ENCODE results near the gene ISLR.

Gene ISLR

GRCh38 chr15:74207652-74208440, 34.3 kb downstream of the ISLR start:
- Histone ChIP-seq H3K27ac (ENCODE audit: low read depth in 2 of 2, low read length in 2 of 2) (no peak overlapping the region), H3K9me3 (ENCODE audit: control insufficient read depth in 2 of 2, low read length in 2 of 2) (no peaks in the 10 kb centered on the region), H3K4me1 (ENCODE audit: control insufficient read depth in 2 of 2, insufficient read depth in 2 of 2, low read length in 2 of 2) (no peaks in the 10 kb centered on the region), H3K9ac (ENCODE audit: low read depth in 1 of 2, low read length in 2 of 2) (no peak overlapping the region), H3K27me3 (ENCODE audit: control insufficient read depth in 2 of 2, insufficient read depth in 2 of 2, low read length in 2 of 2) (no peaks in the 10 kb centered on the region), H3K4me3 (ENCODE audit: low read length in 2 of 2) (no peak overlapping the region), H3K36me3 (ENCODE audit: control insufficient read depth in 2 of 2, insufficient read depth in 2 of 2, low read length in 2 of 2) (no peaks in the 10 kb centered on the region)

- H3K4me3 ChIP-seq (ENCODE audit: low read length in 2 of 2) = no peak overlapping the region
- H3K36me3 ChIP-seq (ENCODE audit: control insufficient read depth in 2 of 2, insufficient read depth in 2 of 2, low read length in 2 of 2) = no peaks in the 10 kb centered on the region
- no peak overlapping the region for H3K9ac ChIP-seq (ENCODE audit: low read depth in 1 of 2, low read length in 2 of 2)
- no peaks in the 10 kb centered on the region for H3K9me3 ChIP-seq (ENCODE audit: control insufficient read depth in 2 of 2, low read length in 2 of 2)
- H3K27ac ChIP-seq (ENCODE audit: low read depth in 2 of 2, low read length in 2 of 2) = no peak overlapping the region
- H3K4me1 ChIP-seq (ENCODE audit: control insufficient read depth in 2 of 2, insufficient read depth in 2 of 2, low read length in 2 of 2) = no peaks in the 10 kb centered on the region
- H3K27me3 ChIP-seq (ENCODE audit: control insufficient read depth in 2 of 2, insufficient read depth in 2 of 2, low read length in 2 of 2) = no peaks in the 10 kb centered on the region
Observed at GRCh38 chr15:74208496-74208895, 35.0 kb downstream of the ISLR start.

- Histone ChIP-seq H3K9ac (ENCODE audit: low read depth in 1 of 2, low read length in 2 of 2) (no peak overlapping the region), H3K4me3 (ENCODE audit: low read length in 2 of 2) (no peak overlapping the region), H3K36me3 (ENCODE audit: control insufficient read depth in 2 of 2, insufficient read depth in 2 of 2, low read length in 2 of 2) (no peaks in the 10 kb centered on the region), H3K9me3 (ENCODE audit: control insufficient read depth in 2 of 2, low read length in 2 of 2) (no peaks in the 10 kb centered on the region), H3K27me3 (ENCODE audit: control insufficient read depth in 2 of 2, insufficient read depth in 2 of 2, low read length in 2 of 2) (no peaks in the 10 kb centered on the region), H3K4me1 (ENCODE audit: control insufficient read depth in 2 of 2, insufficient read depth in 2 of 2, low read length in 2 of 2) (no peaks in the 10 kb centered on the region), H3K27ac (ENCODE audit: low read depth in 2 of 2, low read length in 2 of 2) (no peak overlapping the region)
Observed at GRCh38 chr15:74208901-74209559, 35.5 kb downstream of the ISLR start.

- no peak overlapping the region for H3K27ac ChIP-seq (ENCODE audit: low read depth in 2 of 2, low read length in 2 of 2)
Observed at GRCh38 chr15:74209560-74209958, 36.0 kb downstream of the ISLR start.

GRCh38 chr15:74209997-74210671, 36.6 kb downstream of the ISLR start:
- H3K4me3 ChIP-seq (ENCODE audit: low read length in 2 of 2) = no peak overlapping the region
- H3K9ac ChIP-seq (ENCODE audit: low read depth in 1 of 2, low read length in 2 of 2) = no peak overlapping the region
- H3K27me3 ChIP-seq (ENCODE audit: control insufficient read depth in 2 of 2, insufficient read depth in 2 of 2, low read length in 2 of 2) = no peaks in the 10 kb centered on the region
- no peaks in the 10 kb centered on the region for H3K9me3 ChIP-seq (ENCODE audit: control insufficient read depth in 2 of 2, low read length in 2 of 2)
- no peaks in the 10 kb centered on the region for H3K36me3 ChIP-seq (ENCODE audit: control insufficient read depth in 2 of 2, insufficient read depth in 2 of 2, low read length in 2 of 2)
- no peak overlapping the region for H3K27ac ChIP-seq (ENCODE audit: low read depth in 2 of 2, low read length in 2 of 2)
- H3K4me1 ChIP-seq (ENCODE audit: control insufficient read depth in 2 of 2, insufficient read depth in 2 of 2, low read length in 2 of 2) = no peaks in the 10 kb centered on the region

More at GRCh38 chr15:74209560-74209958, 36.0 kb downstream of the ISLR start:
- Histone ChIP-seq H3K9me3 (ENCODE audit: control insufficient read depth in 2 of 2, low read length in 2 of 2) (no peaks in the 10 kb centered on the region), H3K4me1 (ENCODE audit: control insufficient read depth in 2 of 2, insufficient read depth in 2 of 2, low read length in 2 of 2) (no peaks in the 10 kb centered on the region), H3K9ac (ENCODE audit: low read depth in 1 of 2, low read length in 2 of 2) (no peak overlapping the region), H3K4me3 (ENCODE audit: low read length in 2 of 2) (no peak overlapping the region), H3K36me3 (ENCODE audit: control insufficient read depth in 2 of 2, insufficient read depth in 2 of 2, low read length in 2 of 2) (no peaks in the 10 kb centered on the region), H3K27me3 (ENCODE audit: control insufficient read depth in 2 of 2, insufficient read depth in 2 of 2, low read length in 2 of 2) (no peaks in the 10 kb centered on the region)

- no peaks in the 10 kb centered on the region for H3K36me3 ChIP-seq (ENCODE audit: control insufficient read depth in 2 of 2, insufficient read depth in 2 of 2, low read length in 2 of 2)
- no peaks in the 10 kb centered on the region for H3K4me1 ChIP-seq (ENCODE audit: control insufficient read depth in 2 of 2, insufficient read depth in 2 of 2, low read length in 2 of 2)
- H3K27ac ChIP-seq (ENCODE audit: low read depth in 2 of 2, low read length in 2 of 2) = no peak overlapping the region
- no peaks in the 10 kb centered on the region for H3K9me3 ChIP-seq (ENCODE audit: control insufficient read depth in 2 of 2, low read length in 2 of 2)
- H3K4me3 ChIP-seq (ENCODE audit: low read length in 2 of 2) = no peak overlapping the region
- H3K9ac ChIP-seq (ENCODE audit: low read depth in 1 of 2, low read length in 2 of 2) = no peak overlapping the region
- H3K27me3 ChIP-seq (ENCODE audit: control insufficient read depth in 2 of 2, insufficient read depth in 2 of 2, low read length in 2 of 2) = no peaks in the 10 kb centered on the region
Observed at GRCh38 chr15:74210729-74211128, 37.2 kb downstream of the ISLR start.

GRCh38 chr15:74211656-74212055, 38.1 kb downstream of the ISLR start:
- no peak overlapping the region for H3K9ac ChIP-seq (ENCODE audit: low read depth in 1 of 2, low read length in 2 of 2)
- no peaks in the 10 kb centered on the region for H3K9me3 ChIP-seq (ENCODE audit: control insufficient read depth in 2 of 2, low read length in 2 of 2)
- H3K36me3 ChIP-seq (ENCODE audit: control insufficient read depth in 2 of 2, insufficient read depth in 2 of 2, low read length in 2 of 2) = no peaks in the 10 kb centered on the region
- no peak overlapping the region for H3K4me3 ChIP-seq (ENCODE audit: low read length in 2 of 2)
- H3K27ac ChIP-seq (ENCODE audit: low read depth in 2 of 2, low read length in 2 of 2) = no peak overlapping the region
- H3K4me1 ChIP-seq (ENCODE audit: control insufficient read depth in 2 of 2, insufficient read depth in 2 of 2, low read length in 2 of 2) = no peaks in the 10 kb centered on the region
- H3K27me3 ChIP-seq (ENCODE audit: control insufficient read depth in 2 of 2, insufficient read depth in 2 of 2, low read length in 2 of 2) = no peaks in the 10 kb centered on the region

GRCh38 chr15:74212494-74212893, 39.0 kb downstream of the ISLR start:
- H3K27me3 ChIP-seq (ENCODE audit: control insufficient read depth in 2 of 2, insufficient read depth in 2 of 2, low read length in 2 of 2) = no peaks in the 10 kb centered on the region

GRCh38 chr15:74213858-74214284, 40.4 kb downstream of the ISLR start:
- Histone ChIP-seq H3K36me3 (ENCODE audit: control insufficient read depth in 2 of 2, insufficient read depth in 2 of 2, low read length in 2 of 2) (no peaks in the 10 kb centered on the region), H3K27me3 (ENCODE audit: control insufficient read depth in 2 of 2, insufficient read depth in 2 of 2, low read length in 2 of 2) (no peaks in the 10 kb centered on the region), H3K27ac (ENCODE audit: low read depth in 2 of 2, low read length in 2 of 2) (no peak overlapping the region), H3K9me3 (ENCODE audit: control insufficient read depth in 2 of 2, low read length in 2 of 2) (no peaks in the 10 kb centered on the region), H3K9ac (ENCODE audit: low read depth in 1 of 2, low read length in 2 of 2) (no peak overlapping the region), H3K4me3 (ENCODE audit: low read length in 2 of 2) (no peak overlapping the region), H3K4me1 (ENCODE audit: control insufficient read depth in 2 of 2, insufficient read depth in 2 of 2, low read length in 2 of 2) (no peaks in the 10 kb centered on the region)

More at GRCh38 chr15:74212494-74212893, 39.0 kb downstream of the ISLR start:
- no peaks in the 10 kb centered on the region for H3K36me3 ChIP-seq (ENCODE audit: control insufficient read depth in 2 of 2, insufficient read depth in 2 of 2, low read length in 2 of 2)
- no peaks in the 10 kb centered on the region for H3K4me1 ChIP-seq (ENCODE audit: control insufficient read depth in 2 of 2, insufficient read depth in 2 of 2, low read length in 2 of 2)
- H3K27ac ChIP-seq (ENCODE audit: low read depth in 2 of 2, low read length in 2 of 2) = no peak overlapping the region
- no peaks in the 10 kb centered on the region for H3K9me3 ChIP-seq (ENCODE audit: control insufficient read depth in 2 of 2, low read length in 2 of 2)
- H3K4me3 ChIP-seq (ENCODE audit: low read length in 2 of 2) = no peak overlapping the region
- no peak overlapping the region for H3K9ac ChIP-seq (ENCODE audit: low read depth in 1 of 2, low read length in 2 of 2)
